Activated CD4-positive, alpha-beta T cell treated with anti-CD3 and anti-CD28 coated beads, Interleukin-2, amount 50 U/mL, for 16 hours (primary cell): Measurements from ENCODE around the gene PWWP2B.

ENCODE experiments used
- DNase-seq: peaks from one replicate; pipeline ENCODE4 v3.0.0-alpha.2; 2020

PWWP2B gene

DNA sequence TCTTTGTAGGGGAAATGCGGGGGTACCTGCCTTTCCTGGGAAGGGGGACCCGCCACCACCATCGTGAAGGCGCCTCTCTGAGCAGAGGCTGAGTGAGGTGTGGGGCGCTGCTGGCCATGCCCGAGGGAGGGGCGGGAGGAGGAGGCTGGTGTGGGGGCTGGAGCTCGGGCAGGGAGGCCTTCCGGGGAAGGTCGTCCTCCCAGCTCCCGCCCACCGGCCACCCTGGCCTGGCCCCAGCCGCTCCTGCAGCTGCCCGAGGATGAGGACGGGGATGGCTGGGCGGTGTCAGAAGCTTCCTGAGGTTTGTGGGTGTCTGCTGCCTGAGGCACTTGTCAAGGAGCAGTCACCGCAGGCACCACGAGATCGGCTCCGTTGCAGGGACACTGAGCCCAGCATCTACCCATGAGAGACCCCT, 11.4 kb downstream of the PWWP2B start:
- no peak for DNase-seq

- no peak for DNase-seq
Measured at GRCh38 chr10:132408823-132409666, 12.0 kb downstream of the PWWP2B start.

GRCh38 chr10:132409667-132410028, 12.6 kb downstream of the PWWP2B start:
- no peak for DNase-seq

DNA sequence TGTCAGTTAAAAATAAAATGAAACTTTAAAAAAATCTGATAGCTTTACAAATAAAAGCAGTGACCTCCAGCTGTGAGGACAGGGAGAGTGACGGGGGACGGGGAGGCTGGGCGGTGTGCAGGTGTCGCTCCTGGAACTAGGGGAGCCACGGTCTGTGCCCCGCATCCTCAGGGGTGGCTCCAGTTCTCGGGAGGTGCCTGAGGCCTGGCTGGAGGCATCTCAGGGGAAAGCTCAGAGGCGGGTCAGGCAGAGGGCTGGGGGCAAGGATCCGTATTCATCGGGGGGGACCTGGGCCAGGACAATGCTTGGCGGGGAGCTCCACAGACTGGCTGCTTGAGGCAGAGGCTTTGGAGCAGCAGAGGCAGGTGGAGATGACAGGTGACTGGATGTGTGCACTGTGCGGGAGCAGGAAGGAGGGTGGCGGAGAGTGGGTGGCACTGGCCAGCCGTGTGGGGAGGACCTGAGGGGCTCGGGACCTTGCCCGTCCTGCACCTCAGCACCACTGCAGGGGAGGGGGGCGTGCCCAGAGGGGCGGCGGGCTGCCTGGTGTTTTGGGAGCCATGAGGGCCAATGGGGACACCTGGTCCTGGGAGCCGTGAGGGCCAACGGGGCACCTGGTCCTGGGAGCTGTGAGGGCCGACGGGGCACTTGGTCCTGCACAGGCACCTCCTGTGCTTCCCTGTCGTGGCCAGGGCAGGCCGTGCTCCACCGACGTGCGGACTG, 13.2 kb downstream of the PWWP2B start:
- DNase-seq: no peak

DNA sequence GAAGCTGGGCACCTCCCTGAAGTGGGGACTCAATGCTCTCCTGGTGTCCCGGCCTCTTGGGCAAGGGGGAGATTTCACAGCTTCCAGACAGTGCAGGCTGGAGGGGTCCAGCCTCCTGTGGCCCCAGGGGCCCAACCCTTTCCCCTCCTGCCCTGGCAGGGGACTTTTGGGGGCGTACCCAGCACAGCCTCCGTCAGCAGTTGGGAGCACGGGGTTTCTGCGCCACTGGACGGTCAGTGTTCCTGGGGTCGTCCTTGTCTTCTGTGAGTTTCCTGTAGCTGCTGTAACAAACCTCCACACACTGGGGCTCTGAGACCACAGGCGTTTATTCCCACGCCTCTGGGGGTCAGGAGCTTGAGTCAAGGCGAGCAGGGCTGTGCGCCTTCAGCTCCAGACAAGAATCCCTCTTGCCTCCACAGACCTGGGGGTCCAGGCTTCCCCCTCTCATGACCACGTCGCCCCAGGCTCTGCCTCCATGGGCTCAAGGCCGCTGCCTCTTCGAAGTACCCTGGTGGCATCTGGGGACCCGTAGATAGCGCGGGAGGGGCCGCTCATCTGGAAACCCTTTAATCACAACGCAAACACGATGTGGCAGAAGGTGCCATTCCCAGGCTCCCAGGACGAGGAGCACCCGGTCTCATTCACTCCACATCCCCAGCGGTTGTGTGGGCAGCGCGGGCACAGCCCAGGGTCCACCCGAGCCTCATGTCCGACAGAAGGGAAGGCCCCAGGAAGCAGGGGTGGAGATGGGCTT, 14.0 kb downstream of the PWWP2B start:
- no peak for DNase-seq

DNA sequence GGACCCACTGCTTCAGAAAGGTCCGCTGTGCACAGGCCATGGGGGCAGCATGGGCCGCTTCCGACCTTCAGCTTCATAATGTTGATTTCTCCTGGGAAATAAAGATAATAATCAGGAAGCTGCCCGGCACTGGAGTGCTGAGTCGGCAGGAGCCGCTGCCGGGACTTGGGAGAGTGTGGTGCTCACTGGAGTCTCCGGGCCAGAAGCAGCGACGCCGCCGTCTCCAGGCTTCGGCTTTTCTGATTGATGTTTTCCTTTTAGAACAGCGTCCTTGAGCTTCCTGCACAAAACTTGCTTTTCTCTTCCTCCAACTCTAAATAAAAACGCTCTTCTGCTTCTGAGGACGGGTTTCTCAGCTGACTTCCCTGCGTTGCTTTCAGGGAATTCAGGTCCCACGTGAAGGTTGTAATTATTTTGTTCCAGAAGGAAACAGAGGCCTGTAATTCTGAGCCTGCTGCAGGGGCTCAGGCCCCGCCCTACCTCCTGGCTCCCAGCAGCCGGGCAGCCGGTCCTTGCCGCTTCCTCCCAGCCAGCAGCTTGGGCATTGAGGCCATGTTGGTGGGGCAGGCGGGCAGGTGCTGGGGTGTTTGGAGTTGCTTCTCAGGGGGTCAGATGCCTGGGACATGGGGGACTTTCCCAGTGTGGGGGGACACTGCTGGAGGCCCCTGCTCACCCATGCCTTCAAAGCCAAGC, 14.7 kb downstream of the PWWP2B start:
- DNase-seq: no peak

DNA sequence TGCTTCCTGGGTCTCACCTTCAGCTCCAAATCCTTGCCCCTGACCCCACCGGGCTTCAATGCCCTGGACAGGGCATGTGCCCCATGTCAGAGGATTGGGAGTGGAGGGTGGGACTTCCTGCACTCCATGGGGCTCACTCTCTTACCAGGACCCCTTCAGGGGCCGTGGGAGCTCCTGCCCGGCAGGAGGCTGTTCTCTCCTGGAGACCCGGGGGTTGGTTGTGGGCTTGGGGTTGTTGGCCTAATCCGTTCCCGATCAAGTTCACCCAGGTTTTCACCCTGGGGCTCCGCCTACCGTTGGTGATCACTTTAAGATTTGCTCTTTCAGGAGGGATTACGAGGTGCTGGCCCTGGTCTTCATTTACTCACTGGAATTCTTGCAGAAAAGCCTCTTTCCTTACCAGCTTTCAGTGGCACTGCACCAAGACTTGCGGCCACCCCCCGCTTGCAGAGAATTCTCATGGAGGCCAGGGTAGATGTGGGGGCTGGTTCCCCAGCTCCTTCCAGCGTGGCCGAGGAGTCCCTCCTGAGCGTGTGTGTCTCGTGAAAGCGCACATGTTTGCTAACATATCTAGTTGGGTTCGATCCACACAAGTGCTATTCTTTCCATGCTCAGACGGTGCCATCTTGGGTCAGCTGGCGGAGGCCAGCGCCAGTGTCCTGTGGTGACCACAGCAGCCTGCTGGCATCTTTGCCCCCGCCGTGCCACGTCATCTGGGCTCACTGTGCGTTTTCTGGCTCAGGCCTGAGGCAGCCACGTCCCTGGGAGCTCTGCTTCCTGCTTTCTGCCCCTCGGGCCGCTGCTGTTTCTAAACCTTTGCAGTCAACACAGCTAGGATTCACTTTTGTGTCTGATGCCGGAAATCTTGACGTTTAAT, 15.6 kb downstream of the PWWP2B start:
- DNase-seq: no peak

GRCh38 chr10:132413226-132414205, 16.5 kb downstream of the PWWP2B start:
- DNase-seq: no peak

DNA sequence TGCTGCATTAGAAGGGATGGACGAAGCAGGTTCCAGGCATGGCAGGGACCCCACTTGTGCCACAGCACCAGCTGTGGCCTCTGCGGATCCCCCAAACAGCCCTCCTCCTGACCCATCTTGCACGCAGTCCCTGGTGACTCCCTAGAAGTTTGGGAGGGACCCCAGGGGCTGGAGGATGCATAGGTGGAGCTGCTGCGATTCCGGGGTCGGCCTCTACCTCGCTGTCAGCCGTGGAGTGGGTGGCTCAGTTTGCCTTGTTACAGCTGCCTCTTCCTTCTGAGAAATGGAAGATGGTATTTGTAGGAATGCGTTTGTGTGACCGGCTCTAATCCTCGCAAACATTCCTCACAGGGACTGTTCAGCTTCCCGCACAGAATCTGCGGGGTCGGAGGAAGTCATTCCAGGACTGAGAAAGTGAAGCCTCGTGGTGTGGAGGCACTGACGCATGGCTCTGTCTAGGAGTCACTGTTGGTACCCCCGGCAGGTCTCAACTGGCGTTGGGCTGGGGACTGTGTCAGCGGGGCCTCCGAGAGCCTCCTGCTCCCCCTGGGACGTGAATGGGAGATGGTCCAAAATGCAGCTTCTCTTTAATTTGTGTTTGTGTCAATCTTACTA, 17.5 kb downstream of the PWWP2B start:
- DNase-seq: no peak

DNA sequence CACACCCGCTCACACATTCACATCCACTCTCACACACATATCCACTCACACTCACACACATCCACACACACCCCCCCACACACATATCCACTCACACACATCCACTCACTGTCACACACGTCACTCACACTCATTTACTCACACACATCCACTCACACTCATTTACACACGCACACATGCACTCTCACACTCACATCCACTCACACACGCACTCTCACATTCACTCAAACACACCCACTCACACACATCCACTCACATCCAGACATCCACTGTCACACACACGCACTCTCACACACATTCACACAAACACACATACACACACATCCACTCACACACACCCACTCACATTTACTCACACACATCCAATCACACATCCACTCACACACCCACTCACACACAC, 18.3 kb downstream of the PWWP2B start:
- DNase-seq: no peak

- DNase-seq: no peak
Measured at GRCh38 chr10:132415956-132416355, 19.0 kb downstream of the PWWP2B start.

GRCh38 chr10:132416566-132417256, 19.7 kb downstream of the PWWP2B start:
- no peak for DNase-seq

GRCh38 chr10:132417257-132417910, 20.4 kb downstream of the PWWP2B start:
- DNase-seq: no peak

DNA sequence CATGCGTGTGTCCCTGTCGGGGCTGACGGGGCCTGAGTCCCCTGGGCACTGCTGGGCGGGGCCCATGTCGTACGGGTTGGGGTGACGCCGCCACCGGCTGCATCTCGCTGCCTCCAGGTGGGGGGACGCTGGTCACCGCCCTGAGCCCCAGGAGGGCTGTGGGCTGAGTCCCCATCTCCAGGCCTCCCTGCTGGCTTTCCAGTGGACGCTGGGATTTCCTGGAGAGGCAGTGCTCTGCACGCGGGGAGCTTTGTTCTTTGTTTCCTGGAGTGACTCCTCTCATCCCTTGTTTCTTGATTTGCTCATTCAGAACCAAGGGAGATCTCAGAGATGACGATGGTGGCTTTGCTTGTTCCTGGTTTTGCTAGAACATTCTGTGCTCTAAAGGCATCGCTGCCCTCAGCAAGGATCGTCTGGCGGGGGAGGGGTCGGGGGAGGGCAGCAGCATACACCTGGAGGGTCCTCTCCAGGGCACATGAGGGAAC, 21.0 kb downstream of the PWWP2B start:
- DNase-seq: no peak

DNA sequence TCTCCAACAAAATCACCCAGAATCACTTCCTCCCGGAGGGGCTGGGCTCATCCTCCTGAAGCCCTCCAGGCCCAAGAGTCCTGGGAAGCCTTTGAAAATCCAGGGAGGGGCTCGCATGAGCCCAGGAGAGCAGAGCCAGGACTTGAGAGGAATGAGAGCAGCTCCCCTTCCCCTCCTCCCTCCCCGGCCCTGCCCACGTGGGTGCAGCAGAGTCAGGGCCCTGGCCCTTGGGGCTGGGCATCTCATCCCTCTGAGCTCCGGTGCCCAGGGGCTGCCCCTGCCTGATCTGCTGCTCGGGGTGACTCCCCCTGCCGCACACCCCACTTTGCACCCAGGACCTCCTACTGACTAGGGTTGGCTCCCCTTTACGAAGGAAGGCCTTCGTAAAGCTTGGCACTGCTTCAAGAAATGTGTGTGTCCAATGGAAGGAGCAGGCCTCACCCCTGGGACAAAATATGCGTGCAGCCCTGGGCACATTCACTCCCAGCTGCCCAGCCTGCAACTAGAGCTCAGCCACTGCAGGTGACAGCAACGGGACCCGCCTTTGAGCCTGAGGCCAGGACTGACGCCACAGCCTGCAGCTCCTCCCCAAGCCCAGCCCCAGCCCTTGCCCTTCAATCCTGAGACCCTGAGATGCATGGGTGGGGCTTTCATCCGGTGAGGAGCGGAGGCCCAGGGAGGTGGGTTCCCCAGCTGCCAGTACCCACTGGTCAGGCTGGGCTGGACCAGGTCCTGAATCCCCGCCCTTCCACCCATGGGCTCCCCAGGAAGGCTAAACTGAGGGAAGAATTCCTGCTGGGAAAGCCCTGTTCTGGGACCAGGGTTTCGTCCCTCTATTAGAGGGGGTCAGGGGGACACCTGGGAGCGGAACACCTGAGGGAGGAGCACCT, 21.8 kb downstream of the PWWP2B start:
- no peak for DNase-seq

DNA sequence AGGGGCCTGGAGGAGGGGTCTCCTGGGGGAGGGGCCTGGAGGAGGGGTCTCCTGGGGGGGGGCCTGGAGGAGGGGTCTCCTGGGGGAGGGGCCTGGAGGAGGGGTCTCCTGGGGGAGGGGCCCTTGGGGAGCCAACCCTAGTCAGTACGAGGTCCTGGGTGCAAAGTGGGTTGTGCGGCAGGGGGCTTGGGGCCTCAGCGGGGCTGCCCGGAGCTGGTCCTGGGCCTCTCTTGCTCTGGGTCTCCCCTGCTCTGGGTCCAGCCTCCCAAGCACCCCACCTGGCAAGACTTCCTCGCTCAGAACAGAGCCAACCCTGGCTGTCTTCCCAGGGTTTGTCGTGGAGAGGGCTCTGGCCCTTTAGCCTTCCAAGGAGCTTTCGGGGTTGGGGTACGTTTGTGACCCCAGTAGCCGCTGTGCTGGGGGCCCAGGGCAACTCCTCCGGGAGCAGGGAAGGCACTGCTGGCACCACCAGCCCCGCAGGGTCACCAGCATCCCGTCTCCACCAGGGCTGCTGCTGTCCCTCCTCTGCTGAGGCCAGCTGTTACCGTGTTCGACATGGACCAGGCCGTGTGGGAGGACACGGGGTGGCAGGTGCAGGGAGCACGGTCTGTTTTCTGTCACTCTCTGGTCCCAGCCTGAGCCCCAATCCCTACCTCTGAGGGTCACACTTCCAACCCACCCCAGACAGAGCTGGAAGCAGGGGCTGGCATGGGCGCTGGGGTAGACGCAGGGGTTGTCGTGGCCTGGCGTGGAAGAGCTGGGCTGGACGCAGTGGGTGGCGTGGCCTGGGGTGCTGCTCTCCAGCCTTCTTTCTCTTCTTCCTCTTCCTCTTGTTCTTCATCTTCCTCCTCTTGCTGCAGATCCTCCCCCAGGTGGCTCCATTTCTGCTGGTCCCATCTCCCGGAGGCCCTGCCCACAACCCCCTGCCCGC, 22.8 kb downstream of the PWWP2B start:
- DNase-seq: no peak
